ELF-1 (cell line): ENCODE data around the gene PTPRZ1.

Experiments used
- DNase-seq: peaks from one replicate; pipeline ENCODE4 v3.0.0-alpha.2; 2016; ENCODE audit warnings: low read depth, low spot score

PTPRZ1 gene

DNA sequence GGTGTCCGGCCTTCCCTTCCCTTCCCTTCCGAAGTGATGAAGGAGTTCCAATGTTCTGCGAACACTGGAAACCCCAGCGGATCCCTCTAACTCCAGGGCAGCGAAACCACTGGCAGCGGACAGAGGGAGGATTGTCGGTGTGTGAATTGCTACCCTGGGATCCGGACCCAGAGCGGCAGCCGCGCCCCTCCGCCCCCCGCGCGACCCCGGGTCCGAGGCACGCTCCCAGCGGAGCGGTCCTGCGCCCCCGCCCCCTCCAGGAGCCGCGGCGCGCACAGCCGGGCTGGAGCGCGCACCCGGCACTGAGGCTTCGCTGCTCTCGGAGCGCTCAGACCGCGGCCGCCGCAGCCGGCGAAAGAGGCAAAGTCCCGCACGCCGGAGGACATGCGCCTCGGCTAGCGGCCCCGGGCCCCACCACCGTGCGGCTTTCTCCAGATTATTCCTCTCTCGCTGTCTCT is at the start of gene PTPRZ1:
PTPRZ1 (plus strand) TSS at position 331 of the 458 bp plus-strand sequence. CDS start 339 bp downstream, outside the sequence.
- peak; percentile 73 for DNase-seq

DNA sequence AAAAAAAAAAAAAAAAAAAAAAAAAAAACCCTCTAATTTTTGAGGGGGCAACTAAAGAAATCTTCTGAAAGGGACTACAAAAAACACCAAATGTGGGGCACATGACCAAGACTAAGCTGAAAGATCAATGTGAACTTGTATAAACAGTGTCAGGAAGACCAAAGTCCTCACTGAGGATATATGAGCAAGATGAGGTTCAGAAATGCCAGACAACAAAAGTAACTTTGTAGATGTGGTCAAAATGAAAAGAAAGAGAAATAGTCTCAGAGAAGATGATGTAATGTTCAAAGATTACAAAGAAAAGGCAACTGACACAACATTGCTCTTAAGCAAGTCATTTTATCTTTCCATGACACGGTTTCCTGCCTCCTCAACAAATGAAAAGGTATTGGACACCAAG is 48.7 kb upstream of the PTPRZ1 start:
- no peak for DNase-seq

DNA sequence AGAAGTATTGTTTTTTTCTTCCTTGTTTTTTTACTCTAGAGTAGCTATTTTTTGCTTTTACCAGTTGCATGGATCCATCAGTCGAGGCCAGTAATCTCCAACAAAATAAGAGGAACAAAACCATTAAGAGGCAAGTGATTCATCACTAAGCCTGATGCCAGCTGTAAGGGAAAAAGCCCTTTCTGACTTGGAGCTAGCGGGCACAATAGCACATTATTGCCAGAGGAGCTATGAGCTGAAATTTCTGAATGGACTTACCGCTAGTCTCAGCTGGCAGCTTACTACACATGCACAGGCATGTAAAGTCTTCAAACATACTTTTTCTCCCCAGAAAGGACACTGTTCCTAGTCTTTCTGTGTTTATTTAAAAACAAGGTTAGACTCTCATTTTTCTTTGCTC is 41.6 kb upstream of the PTPRZ1 start:
- no peak for DNase-seq

DNA sequence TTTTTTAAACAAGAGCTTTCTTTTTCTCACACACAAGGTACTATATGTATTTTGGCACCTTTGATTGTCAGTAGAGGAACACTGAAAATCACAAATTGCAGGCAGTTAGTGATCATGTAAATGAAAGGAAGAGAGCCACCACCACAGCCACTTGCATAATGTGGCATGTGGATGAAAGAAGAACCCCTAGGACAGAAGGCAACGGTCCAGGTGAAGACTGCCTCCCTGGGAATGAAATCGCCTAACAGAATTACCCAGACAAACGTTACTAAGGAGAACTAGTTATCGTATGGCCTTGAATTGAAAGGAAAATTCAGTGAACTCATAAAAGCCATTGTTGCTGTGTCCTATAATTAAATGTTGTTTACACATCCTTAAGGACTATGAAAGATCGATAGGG is 41.2 kb upstream of the PTPRZ1 start:
- DNase-seq = no peak

DNA sequence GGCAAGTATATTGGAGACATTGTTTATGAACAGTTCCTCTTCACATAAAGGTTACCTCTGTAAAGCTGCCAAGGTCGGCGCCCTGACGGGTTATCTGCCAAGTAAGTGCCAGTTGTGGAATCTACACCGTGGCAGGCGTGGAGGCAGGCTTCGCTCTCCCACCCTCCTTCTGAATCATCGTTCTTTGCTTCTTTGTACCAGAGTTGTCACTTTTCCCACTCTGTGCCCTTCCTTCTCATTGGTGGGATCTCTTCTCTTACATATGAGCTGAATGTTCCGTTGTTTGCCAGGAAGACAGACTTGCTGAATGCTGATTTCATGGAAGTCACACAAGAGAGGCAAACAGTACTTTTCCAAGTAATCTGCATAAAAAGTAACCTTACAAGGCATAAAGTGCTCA is 40.6 kb upstream of the PTPRZ1 start:
- no peak for DNase-seq

DNA sequence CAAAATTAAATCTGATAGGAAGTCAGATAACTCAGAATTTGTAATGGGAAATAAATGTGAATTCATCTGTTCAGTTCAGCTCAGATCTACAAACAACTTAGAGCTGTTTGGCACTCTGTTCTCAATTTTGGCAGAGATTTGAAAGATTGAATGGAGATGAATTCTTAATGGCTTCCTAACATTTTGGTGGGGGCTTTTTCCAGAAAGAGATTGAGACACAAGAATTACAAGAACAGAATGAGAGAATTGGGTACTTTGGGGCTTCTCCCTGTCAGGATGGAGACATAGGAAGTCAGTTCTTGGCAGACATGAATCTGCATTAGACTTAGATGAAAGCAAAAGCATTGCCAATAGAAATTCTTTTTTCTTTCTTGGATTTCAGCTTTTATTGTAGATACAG is 39.0 kb upstream of the PTPRZ1 start:
- no peak for DNase-seq

DNA sequence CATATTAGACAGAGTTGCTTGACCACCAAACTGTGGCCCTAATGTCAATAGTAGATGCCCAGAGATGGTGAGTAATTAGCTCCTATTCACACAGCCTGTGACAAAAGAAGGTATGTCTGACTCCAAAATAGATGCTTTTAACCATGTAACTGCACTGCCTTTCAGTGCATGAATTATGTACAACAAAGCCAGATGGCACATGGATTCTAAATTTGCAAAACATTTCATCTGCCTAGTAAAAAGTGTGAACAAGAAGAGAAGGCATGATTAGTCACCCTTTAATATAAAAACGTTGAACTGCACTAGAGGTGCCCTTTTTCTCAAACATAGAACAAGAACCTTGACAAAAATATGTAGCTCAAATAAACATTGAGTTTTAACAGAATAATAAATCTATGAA is 35.5 kb upstream of the PTPRZ1 start:
- no peak for DNase-seq

DNA sequence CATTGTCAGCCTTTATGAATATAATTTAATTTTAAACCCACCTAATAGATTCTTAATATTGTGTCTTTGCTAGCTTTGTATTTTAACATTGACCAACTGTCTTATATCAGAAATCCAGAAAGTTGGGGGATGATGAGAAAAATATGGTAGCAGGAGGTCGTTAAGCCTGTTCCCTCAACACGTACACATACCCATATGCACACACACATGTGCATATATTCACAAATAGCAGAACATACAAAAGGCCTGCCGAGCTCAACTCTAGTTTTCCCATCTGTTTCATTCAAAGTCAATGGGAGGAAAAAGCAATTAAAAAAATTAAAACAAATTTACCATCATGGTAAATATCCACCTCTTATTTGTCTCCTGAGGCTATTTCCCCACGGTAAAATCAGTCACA is 25.9 kb upstream of the PTPRZ1 start:
- no peak for DNase-seq

DNA sequence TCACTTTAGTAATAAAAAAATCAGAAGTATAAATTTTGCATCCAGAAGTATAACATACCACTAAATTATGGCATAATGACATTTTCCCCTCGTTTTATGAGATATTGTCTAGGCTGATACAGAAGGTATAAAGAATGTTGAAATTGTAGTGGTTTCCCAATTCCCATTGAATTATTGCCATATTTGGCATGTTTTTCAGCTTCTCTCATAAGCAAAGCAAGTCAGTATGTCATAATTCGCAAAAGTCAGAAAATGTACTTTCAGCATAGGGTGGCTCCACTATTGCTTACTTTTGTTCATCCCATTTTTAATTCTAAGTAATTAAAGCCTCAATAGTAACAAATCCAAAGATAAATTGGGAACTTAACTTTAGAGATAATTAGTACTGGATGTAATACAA is 19.7 kb upstream of the PTPRZ1 start:
- DNase-seq = no peak

DNA sequence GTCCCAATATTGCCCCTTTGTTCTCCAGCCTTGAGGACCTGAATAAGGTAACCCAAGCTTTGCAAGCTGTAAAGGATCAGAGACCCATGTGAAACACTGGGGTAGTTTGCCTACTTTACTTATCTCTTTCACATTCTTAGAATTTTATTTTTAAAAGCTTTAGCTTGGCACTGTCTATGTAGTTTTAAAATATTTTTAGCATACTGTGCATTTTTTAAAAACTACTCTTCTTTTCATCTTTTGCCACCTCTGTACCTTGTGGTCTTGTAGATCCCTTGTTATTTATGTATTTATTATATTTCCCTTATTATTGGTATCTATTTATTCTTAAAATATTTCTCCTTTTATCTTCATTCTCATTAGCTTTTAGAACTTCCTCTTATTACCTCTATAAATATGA is 12.0 kb upstream of the PTPRZ1 start:
- DNase-seq = no peak

DNA sequence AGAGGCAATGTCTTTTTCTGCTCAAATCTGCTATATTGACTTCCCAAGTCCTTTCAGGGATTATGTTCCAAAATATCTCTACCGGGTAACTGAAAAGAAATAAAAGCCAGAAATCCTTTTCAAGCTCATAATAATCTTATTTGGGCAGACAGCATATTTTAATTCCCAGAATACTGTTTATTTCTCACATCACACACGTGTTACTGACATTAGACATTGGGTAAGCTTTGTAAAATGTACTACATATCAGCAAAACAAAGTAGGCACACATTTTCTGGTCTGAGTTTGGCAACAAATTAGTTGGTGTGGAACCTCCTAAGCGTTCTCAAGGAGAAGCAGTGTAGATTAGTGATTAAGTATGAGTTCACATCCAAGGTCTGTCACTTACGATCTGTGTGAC is 10.4 kb upstream of the PTPRZ1 start:
- DNase-seq = no peak

DNA sequence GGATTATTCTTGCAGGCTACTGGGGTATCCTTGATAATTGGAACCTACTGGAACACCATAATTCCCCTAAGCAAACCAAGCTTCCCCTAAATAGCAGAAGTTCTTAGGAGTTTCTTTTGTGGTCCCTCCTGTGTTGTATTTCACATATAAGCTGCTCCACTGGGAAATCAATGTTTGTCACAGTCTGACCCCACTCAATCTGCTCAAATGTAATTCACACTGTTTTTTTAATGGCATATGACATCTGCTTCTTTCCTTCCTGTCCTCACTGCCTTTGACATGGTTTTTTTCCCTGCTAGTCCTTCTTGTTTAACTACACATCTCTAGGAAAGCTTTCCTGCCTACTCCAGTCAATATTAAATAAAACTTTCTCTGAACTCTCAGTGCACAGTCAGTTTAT is 1.8 kb upstream of the PTPRZ1 start:
- no peak for DNase-seq

DNA sequence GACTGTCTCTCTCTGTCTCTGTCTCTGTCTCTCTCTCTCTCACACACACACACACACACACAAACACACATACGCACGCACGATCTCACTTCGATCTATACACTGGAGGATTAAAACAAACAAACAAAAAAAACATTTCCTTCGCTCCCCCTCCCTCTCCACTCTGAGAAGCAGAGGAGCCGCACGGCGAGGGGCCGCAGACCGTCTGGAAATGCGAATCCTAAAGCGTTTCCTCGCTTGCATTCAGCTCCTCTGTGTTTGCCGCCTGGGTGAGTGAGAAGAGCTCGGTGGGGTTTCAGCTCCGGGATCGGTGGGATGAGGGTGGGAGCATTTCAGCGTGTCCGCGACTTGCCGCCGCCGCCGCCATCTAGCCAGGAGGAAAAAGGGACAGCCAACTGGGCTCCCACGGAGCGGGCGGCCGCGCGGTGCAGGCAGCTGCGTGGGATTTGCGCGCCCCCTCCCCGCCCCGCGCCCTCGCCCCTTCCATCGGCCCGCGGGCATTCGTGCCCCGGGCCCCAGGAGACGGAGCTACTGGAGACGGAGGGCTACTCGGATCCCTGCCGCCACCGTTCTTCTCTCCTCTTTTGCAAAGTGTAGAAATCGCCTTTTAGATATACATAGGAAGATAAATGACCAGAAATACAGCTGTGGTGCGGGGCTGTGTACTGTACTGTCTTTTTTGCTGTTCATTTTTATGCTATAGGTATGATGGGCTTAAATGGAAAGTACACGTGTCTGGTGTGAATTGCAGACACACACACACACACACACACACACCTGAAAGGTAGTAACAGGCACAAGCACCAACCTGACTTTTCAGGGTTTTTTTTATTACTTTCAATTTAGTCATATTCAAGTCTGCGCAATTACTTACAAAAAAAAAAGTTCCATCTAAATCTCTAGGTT is 581 bp downstream of the PTPRZ1 start:
- peak; percentile 45 for DNase-seq

DNA sequence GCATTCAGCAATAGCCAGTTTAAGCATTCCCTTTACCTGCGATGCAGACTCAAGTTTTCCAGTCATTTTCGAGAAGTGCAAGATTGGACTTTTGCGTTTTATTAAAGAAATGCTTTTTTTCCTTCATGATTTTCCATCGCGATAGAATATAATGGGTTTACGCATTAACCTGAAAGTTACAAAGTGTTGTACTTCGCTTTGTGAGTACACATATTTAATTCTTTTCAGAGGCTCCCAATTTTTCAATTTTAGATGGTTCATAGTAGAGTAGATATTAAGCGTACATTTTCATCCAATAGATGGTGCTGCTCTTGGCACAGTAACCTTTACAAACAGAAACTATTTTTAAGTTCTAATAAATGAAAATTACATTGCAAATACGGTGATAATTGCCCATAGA is 1.3 kb downstream of the PTPRZ1 start:
- DNase-seq = no peak

DNA sequence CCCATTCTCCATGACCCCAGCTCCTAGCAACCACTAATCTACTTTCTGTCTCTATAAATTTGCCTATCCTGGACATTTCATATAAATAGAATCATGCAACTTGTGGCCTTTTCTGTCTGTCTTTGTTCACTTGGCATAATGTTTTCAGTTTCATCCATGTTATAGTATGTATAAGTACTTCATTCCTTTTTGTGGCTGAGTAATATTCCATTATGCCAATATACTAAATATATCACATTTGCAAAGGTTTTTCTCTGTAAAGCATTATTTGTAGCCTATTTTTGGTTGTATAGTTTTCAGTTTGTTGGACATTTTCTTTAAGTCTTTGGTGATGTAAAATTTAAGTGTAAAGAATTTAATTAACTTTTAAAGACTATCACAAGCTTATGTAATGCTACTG is 2.2 kb downstream of the PTPRZ1 start:
- DNase-seq = no peak

DNA sequence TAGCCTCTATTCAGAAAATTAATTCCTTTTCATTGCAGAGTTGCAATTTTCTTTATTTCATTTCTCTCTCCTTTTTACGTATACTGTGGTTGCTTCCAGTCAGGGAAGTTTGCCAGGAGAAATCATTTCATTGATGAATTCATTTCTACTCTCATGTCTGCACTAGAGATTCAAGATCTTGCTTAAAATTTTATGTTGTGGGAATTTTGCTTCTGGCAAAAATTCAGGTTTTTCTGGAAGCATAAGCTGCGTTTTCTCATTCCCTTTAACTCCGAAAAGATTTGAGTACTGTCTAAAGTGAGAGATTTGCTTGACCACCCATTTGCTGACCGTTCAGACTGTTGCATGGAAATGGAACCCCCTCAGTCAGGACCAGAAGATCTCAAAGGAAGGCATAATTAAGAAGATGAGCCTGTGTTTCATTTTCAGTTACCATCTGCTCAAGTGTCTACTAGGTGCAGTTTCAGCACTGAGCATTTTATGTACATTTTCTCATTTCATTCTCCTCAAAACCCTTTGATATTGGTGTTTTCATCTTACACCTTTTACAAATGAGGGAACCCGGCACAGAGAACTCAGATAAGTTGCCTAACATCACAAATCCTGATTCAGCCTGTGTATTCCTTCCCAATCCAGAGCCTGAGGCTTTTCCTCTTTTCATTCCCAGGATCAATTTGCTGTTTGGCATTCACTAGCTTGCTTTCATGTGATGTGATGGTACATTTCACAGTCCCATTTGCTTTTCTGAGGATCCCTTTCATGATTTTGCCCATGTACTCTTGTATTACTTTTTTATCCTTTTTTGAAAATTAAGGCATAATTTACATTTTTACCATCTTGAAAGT is 3.9 kb downstream of the PTPRZ1 start:
- DNase-seq = no peak

DNA sequence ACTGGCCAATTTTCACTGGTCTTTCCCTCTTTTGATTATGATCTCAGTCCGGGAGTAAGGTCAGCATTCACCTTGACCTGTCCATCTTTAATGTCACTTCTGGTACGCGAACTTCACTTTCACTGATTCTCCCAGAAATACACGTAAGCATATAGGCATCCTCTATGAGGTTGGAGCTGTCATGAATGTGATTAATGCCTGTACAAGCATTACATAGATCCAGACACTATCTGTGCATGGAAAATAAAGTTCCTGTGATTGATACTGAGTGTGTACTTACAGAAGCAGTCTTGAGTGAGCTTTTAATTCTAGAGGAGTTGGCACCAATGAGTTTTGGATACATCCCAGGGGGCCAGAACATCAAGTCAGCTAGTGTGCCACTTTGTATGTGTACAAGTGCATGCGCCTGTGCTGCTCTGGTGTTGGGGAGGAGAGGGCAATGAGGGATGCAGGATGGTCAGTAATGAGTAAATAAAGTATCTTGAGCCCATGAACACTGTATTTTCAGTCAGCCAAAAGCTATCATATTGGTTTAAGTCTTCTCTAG is 6.0 kb downstream of the PTPRZ1 start:
- DNase-seq = no peak

DNA sequence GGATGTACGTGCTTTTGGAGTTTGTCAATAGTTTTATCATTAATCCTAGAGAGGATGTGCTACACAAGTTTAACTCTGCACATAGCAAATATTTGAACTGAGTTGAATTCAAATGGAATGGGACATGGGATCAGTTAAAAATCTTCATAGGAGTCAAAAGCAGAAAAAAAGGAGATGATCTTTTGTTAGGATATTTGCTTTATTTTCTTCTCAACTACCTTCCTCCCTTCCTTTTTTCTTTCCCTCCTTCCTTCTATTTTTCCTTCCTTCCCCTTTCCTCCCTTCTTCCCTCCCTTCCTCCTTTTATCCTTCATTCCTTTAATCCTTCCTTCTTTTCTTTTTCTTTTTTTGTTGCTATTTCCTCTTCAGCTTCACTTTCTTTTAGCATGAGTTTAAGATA is 6.6 kb downstream of the PTPRZ1 start:
- no peak for DNase-seq

DNA sequence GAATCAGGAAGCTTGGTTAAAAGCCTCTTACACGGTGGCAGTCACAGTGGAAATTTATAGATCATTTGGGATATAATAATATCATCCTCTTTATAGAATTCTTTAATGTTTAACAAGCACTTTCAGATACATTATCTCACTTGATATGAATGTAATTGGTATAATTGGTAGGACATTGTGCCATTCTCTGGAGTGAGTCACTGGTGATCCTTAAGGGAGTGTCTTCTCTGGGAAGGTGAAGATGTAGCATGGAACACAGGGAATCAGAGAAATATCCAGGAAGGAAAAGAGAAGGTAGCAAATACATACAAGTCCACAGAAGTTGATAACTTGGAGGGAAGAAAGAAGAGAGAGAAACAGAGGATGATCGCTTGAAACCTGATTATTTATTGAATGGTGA is 9.8 kb downstream of the PTPRZ1 start:
- DNase-seq = no peak

DNA sequence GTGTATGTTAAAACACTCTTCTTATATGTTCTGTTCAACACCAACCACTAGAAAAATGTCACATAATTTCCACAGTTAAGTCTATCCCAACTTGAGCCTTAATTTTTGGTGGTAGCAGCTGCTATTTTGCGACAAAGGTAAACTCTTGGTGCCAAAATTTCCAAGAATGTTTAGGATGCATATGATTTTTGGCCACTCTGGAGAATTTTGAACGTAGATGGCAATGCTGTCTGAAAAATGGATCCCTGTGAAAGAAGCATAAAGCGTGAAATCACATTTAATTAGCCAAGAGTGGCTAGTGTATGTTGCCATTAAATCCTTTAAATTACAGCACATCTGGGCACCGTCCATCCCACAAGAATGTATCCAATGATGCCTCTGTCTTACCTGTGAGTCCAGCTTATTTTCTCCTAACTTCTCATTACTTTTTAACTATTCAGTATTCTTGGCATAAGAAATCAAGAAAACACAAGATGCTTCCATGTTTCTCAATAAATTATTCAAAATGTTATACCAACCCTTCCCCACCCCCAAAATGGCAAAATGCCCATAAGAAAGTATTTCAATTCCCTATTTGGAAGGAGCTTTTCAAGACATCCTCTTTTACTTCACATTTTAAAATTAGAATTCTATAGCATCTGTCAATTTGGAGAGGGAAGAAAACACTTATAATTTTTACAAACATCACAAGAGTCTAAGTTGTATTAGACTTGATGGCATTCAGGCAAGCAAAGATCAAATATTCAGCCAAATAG is 12.4 kb downstream of the PTPRZ1 start:
- no peak for DNase-seq

DNA sequence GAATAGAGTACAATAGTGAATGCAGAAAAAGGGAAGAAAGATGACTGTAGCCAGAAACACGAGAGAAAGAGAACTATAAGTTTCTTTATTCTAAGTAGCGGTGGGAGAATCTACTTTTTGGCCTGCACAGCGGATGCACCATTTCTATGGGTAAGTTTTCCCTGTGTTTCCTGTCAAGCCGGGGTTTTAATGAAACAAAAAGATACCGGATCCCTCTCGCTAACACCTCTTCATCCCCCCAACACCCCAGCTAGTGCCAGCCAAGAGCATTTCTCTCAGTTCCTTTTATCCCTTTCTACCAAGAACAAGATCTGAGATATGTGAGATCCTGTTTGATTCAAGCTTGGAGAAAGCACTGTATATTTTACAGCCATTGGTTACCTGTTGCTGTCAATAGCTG is 14.7 kb downstream of the PTPRZ1 start:
- DNase-seq = no peak

DNA sequence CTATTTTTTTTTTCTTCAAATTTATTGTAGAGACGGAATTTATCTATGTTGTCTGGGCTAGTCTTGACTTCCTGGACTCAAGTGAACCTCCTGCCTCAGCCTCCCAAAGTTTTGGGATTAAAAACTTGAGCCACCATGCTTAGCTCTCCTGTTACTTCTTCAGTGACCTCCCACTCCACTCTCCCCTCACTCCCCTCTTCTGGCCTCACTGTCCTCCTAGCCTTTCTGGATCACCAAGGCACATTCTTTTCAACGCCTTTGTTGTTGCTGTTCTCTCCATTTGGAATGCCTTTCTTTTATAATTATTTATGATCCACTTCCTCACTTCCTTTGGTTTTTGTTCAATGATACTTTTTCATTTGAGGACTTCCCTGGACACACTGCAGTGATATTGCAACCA is 17.9 kb downstream of the PTPRZ1 start:
- no peak for DNase-seq
